Duodenal mucosa (tissue), 2 donors: ENCODE data around the gene SLC2A4RG.

Experiments used
- H3K27ac ChIP-seq: one replicate; pipeline ENCODE4 v1.7.0; 2013; ENCODE audit warnings: low read depth, low read length
- H3K27me3 ChIP-seq, 2 donors: one replicate each; pipeline ENCODE4 v1.7.0; 2013; ENCODE audit warnings: low read length in 2 of 2, control low read depth in 1 of 2; ENCODE audit not compliant: insufficient read depth in 2 of 2, control insufficient read depth in 1 of 2
- H3K36me3 ChIP-seq, 2 donors: one replicate each; pipeline ENCODE4 v1.7.0; 2013; ENCODE audit warnings: low read length in 2 of 2, control low read depth in 1 of 2; ENCODE audit not compliant: insufficient read depth in 2 of 2, control insufficient read depth in 1 of 2
- H3K4me1 ChIP-seq, 2 donors: one replicate each; pipeline ENCODE4 v1.7.0; 2013; ENCODE audit warnings: low read length in 2 of 2, control low read depth in 1 of 2; ENCODE audit not compliant: insufficient read depth in 2 of 2, control insufficient read depth in 1 of 2
- H3K4me3 ChIP-seq, 2 donors: one replicate each; pipeline ENCODE4 v1.7.0; 2013; ENCODE audit warnings: low read length in 2 of 2, low read depth in 1 of 2
- H3K9ac ChIP-seq, 2 donors: one replicate each; pipeline ENCODE4 v1.7.0; 2013; ENCODE audit warnings: low read length in 2 of 2, low read depth in 1 of 2
- H3K9me3 ChIP-seq, 2 donors: one replicate each; pipeline ENCODE4 v1.7.0; 2013; ENCODE audit warnings: low read length in 2 of 2, control low read depth in 1 of 2; ENCODE audit not compliant: control insufficient read depth in 1 of 2

SLC2A4RG gene

DNA sequence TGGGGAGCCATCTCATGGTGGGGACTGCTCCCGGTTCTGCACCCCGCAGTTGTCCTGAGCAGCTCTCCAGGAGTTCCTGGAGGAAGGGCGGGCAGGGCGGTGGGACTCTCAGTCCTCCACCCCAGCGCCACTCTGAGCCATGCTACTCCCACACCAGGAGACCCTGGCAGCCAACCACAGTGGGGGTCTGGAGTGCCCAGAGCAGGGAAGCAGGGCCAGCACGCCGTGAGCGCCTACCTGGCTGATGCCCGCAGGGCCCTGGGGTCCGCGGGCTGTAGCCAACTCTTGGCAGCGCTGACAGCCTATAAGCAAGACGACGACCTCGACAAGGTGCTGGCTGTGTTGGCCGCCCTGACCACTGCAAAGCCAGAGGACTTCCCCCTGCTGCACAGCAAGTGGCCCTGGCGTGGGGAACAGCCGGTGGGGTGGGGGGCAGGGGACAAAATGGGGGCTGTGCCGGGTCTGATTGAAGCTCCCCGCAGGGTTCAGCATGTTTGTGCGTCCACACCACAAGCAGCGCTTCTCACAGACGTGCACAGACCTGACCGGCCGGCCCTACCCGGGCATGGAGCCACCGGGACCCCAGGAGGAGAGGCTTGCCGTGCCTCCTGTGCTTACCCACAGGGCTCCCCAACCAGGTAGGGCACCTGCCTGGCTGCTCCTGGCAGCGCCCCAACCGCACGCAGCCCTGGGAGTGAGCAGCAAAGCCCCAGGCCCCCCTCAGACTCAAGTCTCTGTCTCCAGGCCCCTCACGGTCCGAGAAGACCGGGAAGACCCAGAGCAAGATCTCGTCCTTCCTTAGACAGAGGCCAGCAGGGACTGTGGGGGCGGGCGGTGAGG is 44.8 kb upstream of the SLC2A4RG start:
- Histone ChIP-seq H3K9ac (no peak overlapping the region), H3K4me1 (peaks cover 23 to 42% of the 10 kb centered on the region in 2 donors), H3K9me3 (no peaks in the 10 kb centered on the region), H3K36me3 (peaks cover 0 to 4% of the 10 kb centered on the region in 2 donors), H3K4me3 (no peak overlapping the region), H3K27ac (no peak overlapping the region), H3K27me3 (no peaks in the 10 kb centered on the region)

DNA sequence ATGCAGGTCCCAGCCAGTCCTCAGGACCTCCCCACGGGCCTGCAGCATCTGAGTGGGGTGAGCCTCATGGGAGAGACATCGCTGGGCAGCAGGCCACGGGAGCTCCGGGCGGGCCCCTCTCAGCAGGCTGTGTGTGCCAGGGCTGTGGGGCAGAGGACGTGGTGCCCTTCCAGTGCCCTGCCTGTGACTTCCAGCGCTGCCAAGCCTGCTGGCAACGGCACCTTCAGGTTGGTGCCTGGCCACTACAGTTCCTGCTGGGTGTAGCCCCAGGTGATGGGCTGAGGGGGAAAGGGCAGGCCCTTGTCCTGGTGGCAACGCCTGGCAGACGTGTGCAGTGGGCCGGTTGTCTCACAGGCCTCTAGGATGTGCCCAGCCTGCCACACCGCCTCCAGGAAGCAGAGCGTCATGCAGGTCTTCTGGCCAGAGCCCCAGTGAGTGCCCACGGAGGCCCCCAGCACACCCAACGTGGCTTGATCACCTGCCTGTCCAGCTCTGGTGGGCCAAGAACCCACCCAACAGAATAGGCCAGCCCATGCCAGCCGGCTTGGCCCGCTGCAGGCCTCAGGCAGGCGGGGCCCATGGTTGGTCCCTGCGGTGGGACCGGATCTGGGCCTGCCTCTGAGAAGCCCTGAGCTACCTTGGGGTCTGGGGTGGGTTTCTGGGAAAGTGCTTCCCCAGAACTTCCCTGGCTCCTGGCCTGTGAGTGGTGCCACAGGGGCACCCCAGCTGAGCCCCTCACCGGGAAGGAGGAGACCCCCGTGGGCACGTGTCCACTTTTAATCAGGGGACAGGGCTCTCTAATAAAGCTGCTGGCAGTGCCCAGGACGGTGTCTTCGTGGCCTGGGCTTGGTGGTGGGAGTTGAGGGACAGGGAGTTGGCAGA is 43.9 kb upstream of the SLC2A4RG start:
- Histone ChIP-seq H3K4me1 (peaks cover 23 to 40% of the 10 kb centered on the region in 2 donors), H3K27me3 (no peaks in the 10 kb centered on the region), H3K4me3 (no peak overlapping the region), H3K9ac (no peak overlapping the region), H3K36me3 (peaks cover 0 to 4% of the 10 kb centered on the region in 2 donors), H3K27ac (no peak overlapping the region), H3K9me3 (no peaks in the 10 kb centered on the region)

DNA sequence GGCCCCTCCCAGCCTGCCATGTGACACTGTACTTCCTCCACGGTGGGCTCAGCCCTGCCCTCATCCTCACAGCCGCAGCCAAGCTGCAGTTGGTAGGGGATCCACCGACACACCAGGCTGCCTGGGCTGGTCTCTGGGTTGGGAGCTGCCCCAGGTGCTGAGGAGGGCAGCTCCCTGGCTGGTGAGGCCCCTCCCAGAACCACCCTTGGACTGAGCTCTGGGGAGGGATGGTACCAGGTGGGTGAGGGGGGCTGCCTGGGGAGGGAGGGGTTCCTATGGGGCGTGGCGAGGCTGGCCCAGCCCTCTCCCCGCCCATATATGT is 43.3 kb upstream of the SLC2A4RG start:
- no peak overlapping the region for H3K9ac ChIP-seq
- peak overlapping the region in 1 of 2 donors; percentile 40 for H3K4me3 ChIP-seq
- H3K27me3 ChIP-seq, result no peaks in the 10 kb centered on the region
- peaks cover 23 to 40% of the 10 kb centered on the region in 2 donors for H3K4me1 ChIP-seq
- H3K9me3 ChIP-seq, result no peaks in the 10 kb centered on the region
- no peak overlapping the region for H3K27ac ChIP-seq
- peaks cover 0 to 4% of the 10 kb centered on the region in 2 donors for H3K36me3 ChIP-seq

DNA sequence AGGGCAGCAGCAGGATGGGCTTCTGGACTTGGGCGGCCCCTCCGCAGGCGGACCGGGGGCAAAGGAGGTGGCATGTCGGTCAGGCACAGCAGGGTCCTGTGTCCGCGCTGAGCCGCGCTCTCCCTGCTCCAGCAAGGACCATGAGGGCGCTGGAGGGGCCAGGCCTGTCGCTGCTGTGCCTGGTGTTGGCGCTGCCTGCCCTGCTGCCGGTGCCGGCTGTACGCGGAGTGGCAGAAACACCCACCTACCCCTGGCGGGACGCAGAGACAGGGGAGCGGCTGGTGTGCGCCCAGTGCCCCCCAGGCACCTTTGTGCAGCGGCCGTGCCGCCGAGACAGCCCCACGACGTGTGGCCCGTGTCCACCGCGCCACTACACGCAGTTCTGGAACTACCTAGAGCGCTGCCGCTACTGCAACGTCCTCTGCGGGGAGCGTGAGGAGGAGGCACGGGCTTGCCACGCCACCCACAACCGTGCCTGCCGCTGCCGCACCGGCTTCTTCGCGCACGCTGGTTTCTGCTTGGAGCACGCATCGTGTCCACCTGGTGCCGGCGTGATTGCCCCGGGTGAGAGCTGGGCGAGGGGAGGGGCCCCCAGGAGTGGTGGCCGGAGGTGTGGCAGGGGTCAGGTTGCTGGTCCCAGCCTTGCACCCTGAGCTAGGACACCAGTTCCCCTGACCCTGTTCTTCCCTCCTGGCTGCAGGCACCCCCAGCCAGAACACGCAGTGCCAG is 42.8 kb upstream of the SLC2A4RG start, which contains the start of gene TNFRSF6B:
TSS of gene TNFRSF6B (plus strand) at position 25 of the 729 bp plus-strand sequence. CDS start at position 141, 116 bp downstream.
- peak within 1 kb of the TSS; percentile 40 to 48 for H3K4me3 ChIP-seq
- H3K9ac ChIP-seq, result peak within 1 kb of the TSS; percentile 25 to 33
- H3K9me3 ChIP-seq, result no peaks in the 10 kb centered on the region
- H3K27ac ChIP-seq, result no peak within 1 kb of the TSS
- H3K4me1 ChIP-seq, result peaks cover 23 to 38% of the 10 kb centered on the region in 2 donors
- peaks cover 0 to 4% of the 10 kb centered on the region in 2 donors for H3K36me3 ChIP-seq
- H3K27me3 ChIP-seq, result no peaks in the 10 kb centered on the region

DNA sequence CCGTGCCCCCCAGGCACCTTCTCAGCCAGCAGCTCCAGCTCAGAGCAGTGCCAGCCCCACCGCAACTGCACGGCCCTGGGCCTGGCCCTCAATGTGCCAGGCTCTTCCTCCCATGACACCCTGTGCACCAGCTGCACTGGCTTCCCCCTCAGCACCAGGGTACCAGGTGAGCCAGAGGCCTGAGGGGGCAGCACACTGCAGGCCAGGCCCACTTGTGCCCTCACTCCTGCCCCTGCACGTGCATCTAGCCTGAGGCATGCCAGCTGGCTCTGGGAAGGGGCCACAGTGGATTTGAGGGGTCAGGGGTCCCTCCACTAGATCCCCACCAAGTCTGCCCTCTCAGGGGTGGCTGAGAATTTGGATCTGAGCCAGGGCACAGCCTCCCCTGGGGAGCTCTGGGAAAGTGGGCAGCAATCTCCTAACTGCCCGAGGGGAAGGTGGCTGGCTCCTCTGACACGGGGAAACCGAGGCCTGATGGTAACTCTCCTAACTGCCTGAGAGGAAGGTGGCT is 42.2 kb upstream of the SLC2A4RG start:
- Histone ChIP-seq H3K4me1 (peaks cover 17 to 32% of the 10 kb centered on the region in 2 donors), H3K27ac (no peak overlapping the region), H3K36me3 (peaks cover 0 to 4% of the 10 kb centered on the region in 2 donors), H3K4me3 (peak overlapping the region; percentile 40 to 48), H3K9ac (peak overlapping the region in 1 of 2 donors; percentile 33), H3K27me3 (no peaks in the 10 kb centered on the region), H3K9me3 (no peaks in the 10 kb centered on the region)

DNA sequence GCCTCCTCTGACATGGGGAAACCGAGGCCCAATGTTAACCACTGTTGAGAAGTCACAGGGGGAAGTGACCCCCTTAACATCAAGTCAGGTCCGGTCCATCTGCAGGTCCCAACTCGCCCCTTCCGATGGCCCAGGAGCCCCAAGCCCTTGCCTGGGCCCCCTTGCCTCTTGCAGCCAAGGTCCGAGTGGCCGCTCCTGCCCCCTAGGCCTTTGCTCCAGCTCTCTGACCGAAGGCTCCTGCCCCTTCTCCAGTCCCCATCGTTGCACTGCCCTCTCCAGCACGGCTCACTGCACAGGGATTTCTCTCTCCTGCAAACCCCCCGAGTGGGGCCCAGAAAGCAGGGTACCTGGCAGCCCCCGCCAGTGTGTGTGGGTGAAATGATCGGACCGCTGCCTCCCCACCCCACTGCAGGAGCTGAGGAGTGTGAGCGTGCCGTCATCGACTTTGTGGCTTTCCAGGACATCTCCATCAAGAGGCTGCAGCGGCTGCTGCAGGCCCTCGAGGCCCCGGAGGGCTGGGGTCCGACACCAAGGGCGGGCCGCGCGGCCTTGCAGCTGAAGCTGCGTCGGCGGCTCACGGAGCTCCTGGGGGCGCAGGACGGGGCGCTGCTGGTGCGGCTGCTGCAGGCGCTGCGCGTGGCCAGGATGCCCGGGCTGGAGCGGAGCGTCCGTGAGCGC is 41.6 kb upstream of the SLC2A4RG start:
- no peak overlapping the region for H3K4me3 ChIP-seq
- peak overlapping the region; percentile 32 for H3K27ac ChIP-seq
- H3K27me3 ChIP-seq, result no peaks in the 10 kb centered on the region
- peaks cover 0 to 4% of the 10 kb centered on the region in 2 donors for H3K36me3 ChIP-seq
- H3K9me3 ChIP-seq, result no peaks in the 10 kb centered on the region
- peak overlapping the region in 1 of 2 donors; percentile 33 for H3K9ac ChIP-seq
- H3K4me1 ChIP-seq, result peaks cover 17 to 30% of the 10 kb centered on the region in 2 donors

DNA sequence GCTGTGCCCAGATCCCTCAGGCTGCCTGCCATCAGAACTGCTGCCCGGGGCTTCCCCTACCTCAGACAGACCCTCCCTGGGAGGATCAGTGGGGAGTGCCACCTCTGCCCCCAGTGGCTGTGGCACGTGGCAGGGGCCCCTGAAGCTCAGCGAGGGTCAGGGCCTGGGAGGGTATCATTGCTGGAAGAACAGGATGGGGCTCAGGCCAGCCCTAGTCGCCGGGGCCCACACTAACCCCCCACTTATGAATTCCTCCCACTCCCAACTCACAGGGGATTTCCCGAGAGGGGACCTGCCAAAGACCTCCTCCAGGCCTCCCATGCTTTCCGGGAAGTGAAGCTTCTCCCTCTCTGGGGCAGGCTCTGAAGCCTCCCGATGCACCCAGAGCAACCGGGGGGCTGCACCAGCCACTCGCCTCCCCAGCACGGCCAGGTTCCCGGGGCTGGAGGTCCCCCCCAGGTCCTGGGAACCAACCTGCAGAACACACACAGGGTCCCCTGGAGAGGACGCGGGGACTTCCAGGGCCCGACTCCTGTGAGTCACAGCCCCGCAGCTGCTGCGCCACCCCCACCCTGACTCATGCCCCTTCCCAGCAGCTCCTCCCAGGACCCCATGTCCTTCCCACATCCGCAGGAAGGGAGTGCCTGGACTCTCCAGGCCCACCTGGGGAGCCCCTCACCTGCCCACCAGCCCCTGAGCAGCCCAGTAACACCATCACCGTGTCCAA is 40.7 kb upstream of the SLC2A4RG start:
- peak overlapping the region; percentile 32 for H3K27ac ChIP-seq
- no peaks in the 10 kb centered on the region for H3K27me3 ChIP-seq
- no peaks in the 10 kb centered on the region for H3K9me3 ChIP-seq
- H3K9ac ChIP-seq, result no peak overlapping the region
- peaks cover 1 to 7% of the 10 kb centered on the region in 2 donors for H3K36me3 ChIP-seq
- no peak overlapping the region for H3K4me3 ChIP-seq
- H3K4me1 ChIP-seq, result peaks cover 17 to 30% of the 10 kb centered on the region in 2 donors

DNA sequence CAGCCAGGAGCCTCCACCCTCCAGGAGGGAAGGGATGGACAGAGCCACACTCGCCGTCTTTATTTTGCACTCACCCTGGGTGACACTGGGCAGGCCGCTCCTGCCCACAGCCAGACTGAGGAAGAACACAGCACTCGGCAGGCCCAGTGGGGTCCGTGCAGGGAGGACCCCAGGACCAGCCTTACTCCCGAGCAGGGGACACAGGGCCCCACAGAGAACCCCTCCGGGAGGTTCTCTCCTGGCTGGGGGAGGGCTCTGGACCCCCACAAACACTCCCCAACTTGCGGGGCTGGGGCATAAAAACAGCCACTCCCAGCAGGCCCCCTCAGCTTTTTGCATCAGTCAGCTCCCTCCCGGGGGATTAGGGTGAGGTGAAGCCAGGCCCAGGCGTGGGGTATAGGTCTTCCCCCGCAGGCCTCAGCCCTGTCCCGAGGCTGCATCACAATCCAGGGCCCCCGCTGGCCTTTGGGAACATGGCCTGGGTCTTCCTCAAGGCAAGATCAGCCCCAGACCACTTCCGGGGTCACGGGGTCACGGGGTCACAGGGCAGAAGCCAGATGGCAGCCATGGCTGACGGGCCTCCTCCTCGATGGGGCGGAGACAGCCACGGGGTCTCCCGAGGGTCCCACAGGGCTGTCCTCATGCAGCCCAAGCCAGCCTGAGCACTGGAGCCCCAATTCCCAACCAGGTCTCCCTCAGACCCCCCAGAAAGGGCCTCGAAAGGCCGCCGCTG is 39.9 kb upstream of the SLC2A4RG start:
- Histone ChIP-seq H3K9me3 (no peaks in the 10 kb centered on the region), H3K36me3 (peaks cover 7 to 13% of the 10 kb centered on the region in 2 donors), H3K27ac (peak overlapping the region; percentile 32), H3K27me3 (no peaks in the 10 kb centered on the region), H3K4me1 (peaks cover 17 to 30% of the 10 kb centered on the region in 2 donors), H3K4me3 (no peak overlapping the region), H3K9ac (no peak overlapping the region)
